GM18511 (cell line): ENCODE data around the gene GPR132.

Experiments
- ATAC-seq: cut with Tn5 transposase; IDR thresholded peaks from one replicate; pipeline ENCODE4 v1.9.1; 2021; ENCODE audit warnings: mild to moderate bottlenecking, moderate library complexity; ENCODE audit not compliant: unreplicated experiment

GPR132 gene

GRCh38 chr14:105023144-105023543 is 42.1 kb downstream of the GPR132 start:
- ATAC-seq, result no peak

- ATAC-seq, result no peak
These were observed 43.0 kb downstream of the GPR132 start for GRCh38 chr14:105022276-105022670.

GRCh38 chr14:105021656-105022275 is 43.5 kb downstream of the GPR132 start:
- no peak for ATAC-seq

GRCh38 chr14:105020815-105021655 is 44.2 kb downstream of the GPR132 start, which contains the start of gene CDCA4:
Gene CDCA4, minus strand, starts transcription at chr14:105021083. Its CDS starts 9,154 bp downstream, at chr14:105011929.
- peak; percentile 80 for ATAC-seq

GRCh38 chr14:105019861-105020814 is 45.1 kb downstream of the GPR132 start:
- ATAC-seq, result peak; percentile 33

GRCh38 chr14:105018414-105018813 is 46.8 kb downstream of the GPR132 start:
- no peak for ATAC-seq

- no peak for ATAC-seq
These were observed 49.3 kb downstream of the GPR132 start for GRCh38 chr14:105015905-105016304.

GRCh38 chr14:105015242-105015641 is 50.0 kb downstream of the GPR132 start:
- ATAC-seq, result no peak

GRCh38 chr14:105014631-105015030 is 50.6 kb downstream of the GPR132 start:
- ATAC-seq, result no peak

GRCh38 chr14:105014032-105014431 is 51.2 kb downstream of the GPR132 start:
- ATAC-seq, result no peak

GRCh38 chr14:105013150-105013785 is 52.0 kb downstream of the GPR132 start:
- no peak for ATAC-seq

- ATAC-seq, result no peak
These were observed 52.9 kb downstream of the GPR132 start for GRCh38 chr14:105012171-105012985.

- ATAC-seq, result no peak
These were observed 53.8 kb downstream of the GPR132 start for GRCh38 chr14:105011312-105011990.

GRCh38 chr14:105010891-105011291 is 54.3 kb downstream of the GPR132 start:
- ATAC-seq, result no peak

GRCh38 chr14:105010106-105010505 is 55.1 kb downstream of the GPR132 start:
- no peak for ATAC-seq

GRCh38 chr14:105007593-105008264 is 57.5 kb downstream of the GPR132 start:
- ATAC-seq, result no peak

GRCh38 chr14:105006831-105007592 is 58.2 kb downstream of the GPR132 start:
- no peak for ATAC-seq
